Endodermal cell (in vitro differentiated cells): ENCODE measurements around the gene PHYKPL. TPM values are rescaled to one million over a fixed set of nuclear protein-coding genes. Genes with fewer than 3 reads are reported as not detected.

Experiments used
- DNase-seq: peaks from one replicate; pipeline ENCODE4 v3.0.0-alpha.2; 2017
- H3K27ac ChIP-seq: 2 replicates; pipeline ENCODE4 v1.5.1; 2013; ENCODE audit warnings: mild to moderate bottlenecking, low read depth, low read length, moderate library complexity
- H3K27me3 ChIP-seq: 2 replicates; pipeline ENCODE4 v1.6.1; 2013; ENCODE audit warnings: mild to moderate bottlenecking, low read length, moderate library complexity; ENCODE audit not compliant: insufficient read depth, control insufficient read depth, poor library complexity, severe bottlenecking
- H3K36me3 ChIP-seq: 2 replicates; pipeline ENCODE4 v1.7.0; 2013; ENCODE audit warnings: mild to moderate bottlenecking, low read length, moderate library complexity; ENCODE audit not compliant: control insufficient read depth, insufficient read depth
- H3K4me1 ChIP-seq: one replicate; pipeline ENCODE4 v1.7.0; 2013; ENCODE audit warnings: low read length; ENCODE audit not compliant: control insufficient read depth, insufficient read depth
- H3K4me3 ChIP-seq: 2 replicates; pipeline ENCODE4 v1.5.1; 2013; ENCODE audit warnings: mild to moderate bottlenecking, low read length, moderate library complexity
- H3K9ac ChIP-seq: 2 replicates; pipeline ENCODE4 v1.6.1; 2013; ENCODE audit warnings: mild to moderate bottlenecking, low read length, moderate library complexity; ENCODE audit not compliant: poor library complexity, severe bottlenecking; ENCODE audit errors: extremely low read depth
- H3K9me3 ChIP-seq: 2 replicates; pipeline ENCODE4 v1.6.1; 2013; ENCODE audit warnings: mild to moderate bottlenecking, low read length, moderate library complexity; ENCODE audit not compliant: control insufficient read depth
- H3K27ac Mint-ChIP-seq: 2 replicates; pipeline ENCODE4 v1.8.0; 2020; ENCODE audit warnings: mixed read lengths
- H3K27me3 Mint-ChIP-seq: 2 replicates; pipeline ENCODE4 v1.8.0; 2021; ENCODE audit warnings: mild to moderate bottlenecking, mixed read lengths; ENCODE audit not compliant: insufficient read depth
- H3K36me3 Mint-ChIP-seq: 2 replicates; pipeline ENCODE4 v1.8.0; 2020; ENCODE audit warnings: low read depth, mixed read lengths
- H3K4me1 Mint-ChIP-seq: 2 replicates; pipeline ENCODE4 v1.8.0; 2020; ENCODE audit warnings: mixed read lengths
- H3K4me3 Mint-ChIP-seq: 2 replicates; pipeline ENCODE4 v1.8.0; 2020; ENCODE audit warnings: mild to moderate bottlenecking, moderate library complexity, mixed read lengths
- H3K9me3 Mint-ChIP-seq: 2 replicates; pipeline ENCODE4 v1.8.0; 2020; ENCODE audit warnings: mild to moderate bottlenecking, mixed read lengths
- WGBS, 2 experiments: methylation state at CpG; one replicate each; pipeline versions ENCODE4 v1.1.5 to v1.1.7; 2013; ENCODE audit warnings: missing lambda C conversion rate in 2 of 2, mixed read lengths in 1 of 2; ENCODE audit not compliant: insufficient coverage in 1 of 2, insufficient read length in 1 of 2; 5-methylcytosine and 5-hydroxymethylcytosine counted together
- total RNA-seq, 2 donors: library from RNA; stranded (reverse); fragmentation: NEBNext Ultra II Directional in 1 of 2; extraction: Animal tissue kit (Norgen Biotek cat#: 25700) in 1 of 2; gene quantifications; 2 replicates in 1 of 2; 3 replicates in 1 of 2; pipeline ENCODE4 v1.2.1, GENCODE V29; 2021
- TF ChIP-seq, protein P1 (sequence below): fragments of 200-600 bp; sonication (generic); conservative IDR thresholded peaks from 2 replicates; pipeline ENCODE4 v1.5.0; 2021; ENCODE audit warnings: antibody characterized with exemption, mild to moderate bottlenecking

PHYKPL gene
- total RNA-seq, 2 donors from 2014 or later, result 59.9 to 82.5 TPM

DNA sequence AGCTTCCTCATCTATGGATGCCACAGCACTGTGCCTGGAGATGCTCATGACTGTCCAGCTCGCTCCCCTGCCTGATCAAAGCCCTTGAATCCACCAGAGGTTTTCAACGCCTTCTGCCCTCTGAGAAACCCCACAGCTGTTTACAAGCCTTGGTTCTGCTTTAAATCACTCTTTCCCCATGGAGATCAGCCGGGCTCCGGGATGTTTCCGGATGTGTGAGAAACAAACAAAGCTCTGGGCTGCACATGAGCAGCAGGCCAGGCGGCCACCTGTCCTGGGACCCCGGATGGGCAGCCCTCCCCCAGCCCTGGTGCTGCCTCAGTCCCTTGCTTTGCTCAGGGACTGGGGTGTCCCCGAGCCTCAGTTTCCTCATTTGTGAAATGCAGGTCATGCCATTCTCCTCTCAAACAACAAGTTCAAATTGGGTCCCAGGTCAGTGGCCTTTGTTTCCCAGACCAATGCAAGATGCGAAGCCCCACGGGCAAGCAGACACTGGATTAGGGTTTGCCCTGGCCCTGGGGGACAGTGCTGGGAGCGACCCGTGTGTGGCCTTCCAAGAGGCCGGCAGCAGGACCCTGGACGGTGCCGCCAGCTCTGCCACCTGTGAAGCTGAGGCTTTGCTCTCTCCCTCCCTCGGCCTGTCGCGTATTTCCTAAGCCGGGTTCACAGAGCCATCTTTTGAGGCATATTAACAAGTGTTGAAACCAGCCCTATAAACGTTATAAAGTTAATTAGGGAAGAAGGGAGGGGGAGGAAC, 42.4 kb upstream of the PHYKPL start:
- H3K4me3 Mint-ChIP-seq, result no peak overlapping the region
- H3K9ac ChIP-seq, result no peak overlapping the region
- H3K36me3 Mint-ChIP-seq, result no peaks in the 10 kb centered on the region
- TF ChIP-seq, protein P1, sequence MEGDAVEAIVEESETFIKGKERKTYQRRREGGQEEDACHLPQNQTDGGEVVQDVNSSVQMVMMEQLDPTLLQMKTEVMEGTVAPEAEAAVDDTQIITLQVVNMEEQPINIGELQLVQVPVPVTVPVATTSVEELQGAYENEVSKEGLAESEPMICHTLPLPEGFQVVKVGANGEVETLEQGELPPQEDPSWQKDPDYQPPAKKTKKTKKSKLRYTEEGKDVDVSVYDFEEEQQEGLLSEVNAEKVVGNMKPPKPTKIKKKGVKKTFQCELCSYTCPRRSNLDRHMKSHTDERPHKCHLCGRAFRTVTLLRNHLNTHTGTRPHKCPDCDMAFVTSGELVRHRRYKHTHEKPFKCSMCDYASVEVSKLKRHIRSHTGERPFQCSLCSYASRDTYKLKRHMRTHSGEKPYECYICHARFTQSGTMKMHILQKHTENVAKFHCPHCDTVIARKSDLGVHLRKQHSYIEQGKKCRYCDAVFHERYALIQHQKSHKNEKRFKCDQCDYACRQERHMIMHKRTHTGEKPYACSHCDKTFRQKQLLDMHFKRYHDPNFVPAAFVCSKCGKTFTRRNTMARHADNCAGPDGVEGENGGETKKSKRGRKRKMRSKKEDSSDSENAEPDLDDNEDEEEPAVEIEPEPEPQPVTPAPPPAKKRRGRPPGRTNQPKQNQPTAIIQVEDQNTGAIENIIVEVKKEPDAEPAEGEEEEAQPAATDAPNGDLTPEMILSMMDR, result no peak
- 95% methylated on average over 18 to 20 of the region's 20 CpGs for WGBS, 2 experiments
- no peaks in the 10 kb centered on the region for H3K9me3 Mint-ChIP-seq
- H3K4me3 ChIP-seq, result no peak overlapping the region
- H3K27me3 ChIP-seq, result no peaks in the 10 kb centered on the region
- H3K4me1 Mint-ChIP-seq, result peaks cover 3% of the 10 kb centered on the region
- no peak overlapping the region for H3K27ac Mint-ChIP-seq
- no peak overlapping the region for H3K27ac ChIP-seq
- H3K36me3 ChIP-seq, result no peaks in the 10 kb centered on the region
- H3K27me3 Mint-ChIP-seq, result peaks cover 3% of the 10 kb centered on the region
- no peaks in the 10 kb centered on the region for H3K4me1 ChIP-seq
- DNase-seq, result no peak
- H3K9me3 ChIP-seq, result peaks cover 6% of the 10 kb centered on the region

DNA sequence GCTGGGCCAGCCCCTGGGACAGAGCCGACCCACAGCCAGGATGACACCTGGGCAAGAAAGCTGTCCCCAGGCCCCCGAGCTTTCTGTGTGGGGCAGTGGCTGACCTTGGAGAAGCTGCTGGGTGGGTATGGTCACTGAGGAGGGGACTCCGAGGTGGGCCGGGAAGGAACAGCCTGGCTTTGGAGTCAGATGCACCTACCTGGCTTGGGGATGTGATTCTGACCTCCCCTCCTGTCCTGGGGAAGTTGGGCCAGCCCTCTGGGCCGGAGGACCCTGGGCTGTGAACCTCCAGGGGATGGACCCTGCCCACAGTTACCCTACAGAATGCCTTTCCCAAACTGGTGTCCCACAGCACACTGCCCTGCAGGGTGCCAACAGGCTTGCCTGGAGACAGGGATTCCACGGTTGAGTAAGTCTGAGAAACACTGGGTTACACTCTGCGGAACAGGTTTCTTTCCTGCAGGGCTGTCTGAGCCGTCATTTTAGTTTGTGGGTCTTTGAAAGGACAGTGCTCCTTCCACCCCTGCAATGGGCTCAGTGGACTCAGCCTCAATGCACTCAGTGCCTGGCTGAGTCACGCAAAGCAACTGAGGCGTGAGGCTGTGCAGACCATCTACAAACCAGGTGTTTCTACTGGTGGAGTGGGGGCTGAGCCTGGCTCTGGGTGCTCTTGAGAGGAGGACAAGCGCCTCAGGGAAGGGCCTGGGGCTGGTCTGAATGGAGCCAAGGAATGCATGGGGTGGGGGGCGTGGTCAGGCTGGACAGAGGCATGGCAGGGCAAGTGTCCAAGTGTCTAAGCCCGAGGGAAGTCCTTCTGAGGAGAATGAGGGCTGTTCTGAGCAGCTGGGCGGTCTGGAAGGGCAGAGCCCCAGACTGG, 41.3 kb upstream of the PHYKPL start:
- no peak overlapping the region for H3K4me3 ChIP-seq
- WGBS, 2 experiments, result 92 to 98% methylated on average over 8 to 14 of the region's 14 CpGs
- H3K4me3 Mint-ChIP-seq, result no peak overlapping the region
- no peaks in the 10 kb centered on the region for H3K4me1 ChIP-seq
- TF ChIP-seq, protein P1, result no peak
- peaks cover 3% of the 10 kb centered on the region for H3K27me3 Mint-ChIP-seq
- no peak overlapping the region for H3K9ac ChIP-seq
- H3K27me3 ChIP-seq, result no peaks in the 10 kb centered on the region
- no peaks in the 10 kb centered on the region for H3K9me3 Mint-ChIP-seq
- no peaks in the 10 kb centered on the region for H3K36me3 ChIP-seq
- peaks cover 4% of the 10 kb centered on the region for H3K36me3 Mint-ChIP-seq
- no peak overlapping the region for H3K27ac Mint-ChIP-seq
- peaks cover 6% of the 10 kb centered on the region for H3K9me3 ChIP-seq
- H3K4me1 Mint-ChIP-seq, result no peaks in the 10 kb centered on the region
- H3K27ac ChIP-seq, result no peak overlapping the region
- DNase-seq, result no peak

DNA sequence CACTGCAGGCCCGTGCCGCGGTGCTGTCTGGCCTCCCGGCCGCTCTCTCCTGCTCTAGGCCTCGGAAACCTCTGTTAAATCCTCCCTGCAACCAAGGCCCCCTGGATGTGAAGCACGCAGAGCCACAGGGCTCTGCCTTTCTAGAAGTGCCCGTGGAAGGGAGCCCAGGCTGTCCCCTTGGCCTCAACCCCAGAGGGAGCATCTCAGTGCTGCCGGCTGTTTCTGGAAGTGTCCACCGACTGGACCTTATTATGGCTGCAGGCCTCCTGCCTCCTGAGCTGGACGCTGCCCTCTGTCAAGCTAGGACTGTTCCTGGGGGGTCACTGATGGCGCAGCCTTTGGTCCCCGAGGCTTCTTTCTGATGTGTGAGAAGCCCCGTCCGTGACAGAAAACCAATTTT, 40.4 kb upstream of the PHYKPL start:
- H3K27ac ChIP-seq, result no peak overlapping the region
- Mint-ChIP-seq H3K4me1 (no peaks in the 10 kb centered on the region), H3K27ac (no peak overlapping the region), H3K27me3 (peaks cover 3% of the 10 kb centered on the region), H3K36me3 (peaks cover 4% of the 10 kb centered on the region), H3K4me3 (no peak overlapping the region), H3K9me3 (no peaks in the 10 kb centered on the region)
- 95% methylated on average over 11 to 15 of the region's 15 CpGs for WGBS, 2 experiments
- TF ChIP-seq, protein P1, result no peak
- DNase-seq, result no peak
- H3K27me3 ChIP-seq, result no peaks in the 10 kb centered on the region
- H3K9ac ChIP-seq, result no peak overlapping the region
- H3K36me3 ChIP-seq, result no peaks in the 10 kb centered on the region
- no peaks in the 10 kb centered on the region for H3K4me1 ChIP-seq
- peaks cover 6% of the 10 kb centered on the region for H3K9me3 ChIP-seq
- no peak overlapping the region for H3K4me3 ChIP-seq
